Kidney (tissue), 14 donors: Measurements from ENCODE around the gene HSPB8. TPM values are rescaled to one million over a fixed set of nuclear protein-coding genes. Genes with fewer than 3 reads are reported as not detected.

Source experiments
- DNase-seq, 5 donors: peaks; one replicate each; pipeline ENCODE4 v3.0.0-alpha.2; 2013 to 2020
- FAIRE-seq: peaks from 2 replicates; lab custom pipeline; 2012; peaks lifted over from hg19 to GRCh38; lab: Jason Lieb, UNC
- H3K27ac ChIP-seq, 2 donors: one replicate each; pipeline ENCODE4 v1.7.0; 2013; ENCODE audit warnings: low read depth in 2 of 2, low read length in 2 of 2, inconsistent platforms in 1 of 2
- H3K27me3 ChIP-seq: one replicate; pipeline ENCODE4 v1.7.1; 2013; ENCODE audit warnings: low read length, inconsistent platforms; ENCODE audit not compliant: control insufficient read depth, insufficient read depth
- H3K36me3 ChIP-seq, 3 donors: one replicate each; pipeline versions ENCODE4 v1.7.0 to v1.7.1; 2013; ENCODE audit warnings: low read length in 3 of 3, control low read depth in 1 of 3, inconsistent platforms in 1 of 3; ENCODE audit not compliant: insufficient read depth in 3 of 3, control insufficient read depth in 2 of 3
- H3K4me1 ChIP-seq, 3 donors: one replicate each; pipeline versions ENCODE4 v1.7.0 to v1.7.1; 2013; ENCODE audit warnings: low read length in 3 of 3, inconsistent platforms in 1 of 3, low read depth in 1 of 3; ENCODE audit not compliant: control insufficient read depth in 2 of 3, insufficient read depth in 2 of 3
- H3K4me3 ChIP-seq, 3 donors: one replicate each; pipeline versions ENCODE4 v1.7.0 to v1.8.1; 2013; ENCODE audit warnings: low read length in 3 of 3, control low read depth in 1 of 3, inconsistent platforms in 1 of 3
- H3K9ac ChIP-seq, 3 donors: one replicate each; pipeline versions ENCODE4 v1.7.0 to v1.7.1; 2013; ENCODE audit warnings: low read length in 3 of 3, control low read depth in 1 of 3, inconsistent platforms in 1 of 3
- H3K9me3 ChIP-seq, 3 donors: one replicate each; pipeline versions ENCODE4 v1.7.0 to v1.7.1; 2013; ENCODE audit warnings: low read length in 3 of 3, control low read depth in 1 of 3, inconsistent platforms in 1 of 3; ENCODE audit not compliant: control insufficient read depth in 2 of 3, insufficient read depth in 1 of 3
- CTCF ChIP-seq: IDR thresholded peaks from 3 replicates; pipeline ENCODE4 v1.5.1; 2012; ENCODE audit warnings: mild to moderate bottlenecking, moderate library complexity, borderline replicate concordance; ENCODE audit not compliant: insufficient read depth; ENCODE audit errors: extremely low read depth
- intact Hi-C: fragments of 100-400 bp; cut with DNase I; formaldehyde crosslinking; loops from one replicate; pipeline ENCODE4 v1.11.1; 2022
- polyA plus RNA-seq: library from polyadenylated mRNA; stranded (reverse); fragments of 350-450 nt; fragmentation: Illumina TruSeq; extraction: RNeasy Lipid Tissue Mini Kit (QIAGEN cat#74804); gene quantifications from one replicate; pipeline ENCODE4 v1.2.3, GENCODE V29; 2014; ENCODE audit warnings: low read depth, low replicate concordance; ENCODE audit not compliant: insufficient read depth
- total RNA-seq: library from RNA; stranded (reverse); fragmentation: NEBNext Ultra II Directional; extraction: Animal tissue kit (Norgen Biotek cat#: 25700); gene quantifications from one replicate; pipeline ENCODE4 v1.2.1, GENCODE V29; 2021
- donor health status: control.
- donor health status: control.
- donor health status: control.
- donor health status: control.
- donor health status: control.
- donor health status: DM: yes; HTN: yes; CAD: no.
- donor health status: Normal renal cell carcinoma (clear cell type).

The HSPB8 gene
- total and polyA plus RNA-seq, 2 donors from 2014 or later = 67.2 to 81.3 TPM

GRCh38 chr12:119176267-119177055 lies 2.3 kb upstream of the HSPB8 start:
- peak overlapping the region in 2 of 3 donors; percentile 40 to 49 for H3K4me3 ChIP-seq
- H3K4me1 ChIP-seq = peaks cover 0 to 10% (median 3%) of the 10 kb centered on the region in 3 donors
- intact Hi-C loops = no loop called here
- DNase-seq = peak; percentile 59 to 94 (median 81)
- H3K27me3 ChIP-seq = no peaks in the 10 kb centered on the region
- H3K36me3 ChIP-seq = no peaks in the 10 kb centered on the region
- FAIRE-seq = no peak
- H3K27ac ChIP-seq = peak overlapping the region; percentile 16 to 20
- no peaks in the 10 kb centered on the region for H3K9me3 ChIP-seq
- H3K9ac ChIP-seq = peak overlapping the region in 1 of 3 donors; percentile 59
- no peak for TF ChIP-seq CTCF

- H3K9ac ChIP-seq = no peak overlapping the region
- FAIRE-seq (no peak), DNase-seq (no peak)
- H3K27me3 ChIP-seq = no peaks in the 10 kb centered on the region
- no peak for TF ChIP-seq CTCF
- H3K27ac ChIP-seq = no peak overlapping the region
- H3K36me3 ChIP-seq = no peaks in the 10 kb centered on the region
- no peaks in the 10 kb centered on the region for H3K9me3 ChIP-seq
- H3K4me1 ChIP-seq = peaks cover 0 to 10% (median 3%) of the 10 kb centered on the region in 3 donors
- intact Hi-C loops = no loop called here
- H3K4me3 ChIP-seq = no peak overlapping the region
These were observed 1.7 kb upstream of the HSPB8 start for GRCh38 chr12:119177056-119177325.

- Histone ChIP-seq H3K9me3 (no peaks in the 10 kb centered on the region), H3K36me3 (no peaks in the 10 kb centered on the region), H3K4me1 (peaks cover 0 to 11% (median 3%) of the 10 kb centered on the region in 3 donors), H3K27ac (peak overlapping the region in 1 of 2 donors; percentile 9), H3K9ac (no peak overlapping the region), H3K4me3 (no peak overlapping the region), H3K27me3 (no peaks in the 10 kb centered on the region)
- intact Hi-C loops = no loop called here
- FAIRE-seq = no peak
- TF ChIP-seq CTCF = no peak
- DNase-seq = no peak
These were observed 879 bp upstream of the HSPB8 start for GRCh38 chr12:119177724-119178380.
